22Rv1 (cell line): ENCODE measurements around the gene TRIM56.

Experiments used
- CTCF ChIP-seq: fragments of 450-650 bp; IDR thresholded peaks from 2 replicates; pipeline ENCODE4 v1.5.1; 2017; ENCODE audit warnings: mild to moderate bottlenecking
- ZFX ChIP-seq: fragments of 450-650 bp; IDR thresholded peaks from 2 replicates; pipeline ENCODE4 v1.6.1; 2017; ENCODE audit warnings: antibody characterized with exemption, borderline replicate concordance

DNA sequence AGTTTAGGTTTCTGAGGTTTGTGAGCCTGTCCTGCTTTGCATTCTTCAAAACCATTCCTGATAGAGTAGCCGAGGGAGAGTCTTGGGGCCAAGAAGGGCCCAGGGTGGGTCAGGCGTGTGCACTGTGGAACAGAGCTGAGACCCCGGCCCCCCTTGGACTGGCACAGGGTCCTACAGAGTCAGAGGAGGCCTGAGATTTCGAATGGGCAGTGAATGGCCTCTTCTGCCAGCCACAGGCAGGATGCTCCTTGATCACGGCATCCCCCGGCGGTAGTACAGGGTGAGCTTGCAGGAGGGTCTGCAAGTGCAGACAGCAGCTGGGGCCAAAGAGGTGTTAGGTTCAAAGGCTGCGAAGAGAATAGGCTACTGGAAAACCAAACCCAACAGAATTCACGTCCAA lies 4.6 kb downstream of the TRIM56 start:
- no peak for TF ChIP-seq CTCF
- TF ChIP-seq ZFX, result no peak
